SK-N-SH (cell line): ENCODE measurements around the gene CRLF1. TPM values are rescaled to one million over a fixed set of nuclear protein-coding genes. Genes with fewer than 3 reads are reported as not detected.

Source experiments
- CTCF ChIA-PET: fragments of 300-600, 350-600 bp; formaldehyde crosslinking; extraction: SDS; loops from one replicate; lab custom pipeline; 2021; lab: Yijun Ruan, JAX
- POLR2A ChIA-PET: fragments of 350-600 bp; sonication (Branson Sonifier 250); formaldehyde crosslinking; extraction: SDS; loops from one replicate; lab custom pipeline; 2020; ENCODE audit warnings: antibody characterized with exemption, inconsistent platforms; lab: Yijun Ruan, JAX
- DNase-seq: peaks from one replicate; pipeline ENCODE4 v3.0.0; 2012
- H2AFZ ChIP-seq: fragments of 200-600 bp; sonication (generic); 2 replicates; pipeline ENCODE4 v1.8.1; 2016; ENCODE audit warnings: antibody characterized with exemption, mild to moderate bottlenecking, low read depth
- H3F3A ChIP-seq: fragments of 200-600 bp; sonication (generic); replicated peaks from 2 replicates; pipeline ENCODE3; 2016; ENCODE audit warnings: antibody characterized with exemption, mild to moderate bottlenecking; ENCODE audit not compliant: insufficient read depth
- H3K27ac ChIP-seq, 2 experiments: fragments of 200-500 bp in 1 of 2; fragments of 200-600 bp in 1 of 2; sonication (Bioruptor generic) in 1 of 2; sonication (generic), shearing (Covaris generic) in 1 of 2; 2 replicates each; pipeline versions ENCODE4 v1.5.1 to v1.6.1; 2014 to 2016; ENCODE audit warnings: low read depth in 2 of 2, inconsistent platforms in 1 of 2, low read length in 1 of 2, mild to moderate bottlenecking in 1 of 2, mixed read lengths in 1 of 2
- H3K27me3 ChIP-seq: fragments of 200-600 bp; sonication (generic), shearing (Covaris generic); 2 replicates; pipeline ENCODE4 v1.6.1; 2016; ENCODE audit warnings: mixed run types; ENCODE audit not compliant: insufficient read depth
- H3K36me3 ChIP-seq, 2 experiments: fragments of 200-500 bp in 1 of 2; fragments of 200-600 bp in 1 of 2; sonication (Bioruptor generic) in 1 of 2; sonication (generic) in 1 of 2; replicated peaks in 1 of 2; 2 replicates each; pipeline versions ENCODE3 to v1.5.1; 2014 to 2016; ENCODE audit warnings: low read length in 1 of 2, mild to moderate bottlenecking in 1 of 2; ENCODE audit not compliant: insufficient read depth in 2 of 2, control insufficient read depth in 1 of 2
- H3K4me1 ChIP-seq, 2 experiments: fragments of 200-500 bp in 1 of 2; fragments of 200-600 bp in 1 of 2; sonication (Bioruptor generic) in 1 of 2; sonication (generic), shearing (Covaris generic) in 1 of 2; 2 replicates each; pipeline versions ENCODE4 v1.5.1 to v1.6.1; 2014 to 2016; ENCODE audit warnings: low read depth in 1 of 2, low read length in 1 of 2, mixed run types in 1 of 2; ENCODE audit not compliant: insufficient read depth in 2 of 2, control insufficient read depth in 1 of 2
- H3K4me2 ChIP-seq: fragments of 200-600 bp; sonication (generic), shearing (Covaris generic); 2 replicates; pipeline ENCODE4 v1.6.1; 2017; ENCODE audit warnings: mixed run types
- H3K4me3 ChIP-seq, 2 experiments: fragments of 200-500 bp in 1 of 2; fragments of 200-600 bp in 1 of 2; sonication (Bioruptor generic) in 1 of 2; sonication (generic), shearing (Covaris generic) in 1 of 2; 2 replicates each; pipeline versions ENCODE4 v1.5.1 to v1.8.1; 2014 to 2016; ENCODE audit warnings: low read depth in 2 of 2, inconsistent platforms in 1 of 2, low read length in 1 of 2, mild to moderate bottlenecking in 1 of 2, mixed read lengths in 1 of 2, moderate library complexity in 1 of 2
- H3K79me2 ChIP-seq: fragments of 200-600 bp; sonication (generic); 2 replicates; pipeline ENCODE4 v1.8.1; 2017; ENCODE audit warnings: mild to moderate bottlenecking; ENCODE audit not compliant: insufficient read depth
- H3K9ac ChIP-seq: fragments of 200-600 bp; sonication (generic); 2 replicates; pipeline ENCODE4 v1.6.1; 2017; ENCODE audit warnings: mixed run types
- H3K9me2 ChIP-seq: fragments of 200-600 bp; sonication (generic); 2 replicates; pipeline ENCODE4 v1.6.1; 2017; ENCODE audit warnings: mixed run types
- H3K9me3 ChIP-seq: fragments of 200-600 bp; sonication (generic); 2 replicates; pipeline ENCODE4 v1.6.1; 2017; ENCODE audit warnings: mixed run types, mild to moderate bottlenecking, moderate library complexity
- H4K20me1 ChIP-seq: fragments of 200-600 bp; sonication (generic); 2 replicates; pipeline ENCODE4 v1.6.1; 2017; ENCODE audit warnings: mild to moderate bottlenecking, mixed run types; ENCODE audit not compliant: insufficient read depth
- CHD2 ChIP-seq: fragments of 150-350 bp; IDR thresholded peaks from 2 replicates; pipeline ENCODE4 v1.6.1; 2018; ENCODE audit warnings: low read length; ENCODE audit not compliant: partially characterized antibody
- ELF1 ChIP-seq: IDR thresholded peaks from 2 replicates; pipeline ENCODE4 v1.4.0; 2012
- EP300 ChIP-seq, 2 experiments: IDR thresholded peaks; 2 replicates each; pipeline versions ENCODE4 v1.4.0 to v1.6.1; 2012; ENCODE audit warnings: borderline replicate concordance in 1 of 2, low read depth in 1 of 2, low read length in 1 of 2
- EZH2phosphoT487 ChIP-seq: fragments of 200-600 bp; sonication (generic); IDR thresholded peaks from 2 replicates; pipeline ENCODE4 v1.6.1; 2017; ENCODE audit warnings: low read depth, mixed run types, mild to moderate bottlenecking, antibody characterized with exemption, moderate library complexity, borderline replicate concordance
- FOXJ3 ChIP-seq: sonication (generic); formaldehyde crosslinking; IDR thresholded peaks from 2 replicates; pipeline ENCODE4 v1.5.1; 2020; ENCODE audit warnings: mild to moderate bottlenecking, missing genetic modification reagents
- GABPA ChIP-seq: IDR thresholded peaks from 2 replicates; pipeline ENCODE4 v1.4.0; 2012; ENCODE audit warnings: low read depth, mild to moderate bottlenecking
- MEF2A ChIP-seq: IDR thresholded peaks from 2 replicates; pipeline ENCODE4 v1.4.0; 2012; ENCODE audit warnings: low read depth, borderline replicate concordance
- NFIC ChIP-seq: IDR thresholded peaks from 2 replicates; pipeline ENCODE4 v1.4.0; 2012; ENCODE audit warnings: borderline replicate concordance
- NRF1 ChIP-seq: IDR thresholded peaks from 2 replicates; pipeline ENCODE4 v1.6.1; 2012; ENCODE audit warnings: low read depth, mild to moderate bottlenecking, low read length
- RAD21 ChIP-seq: IDR thresholded peaks from 2 replicates; pipeline ENCODE4 v1.6.1; 2012; ENCODE audit warnings: mild to moderate bottlenecking, low read length
- RFX5 ChIP-seq: IDR thresholded peaks from 2 replicates; pipeline ENCODE4 v1.6.1; 2012; ENCODE audit warnings: mild to moderate bottlenecking, improper control_type of control experiment, low read length
- RXRA ChIP-seq: IDR thresholded peaks from 2 replicates; pipeline ENCODE4 v1.4.0; 2012; ENCODE audit warnings: low read depth, mild to moderate bottlenecking, borderline replicate concordance
- TAF1 ChIP-seq: IDR thresholded peaks from 2 replicates; pipeline ENCODE4 v1.6.1; 2012; ENCODE audit warnings: low read depth, mild to moderate bottlenecking, low read length, moderate library complexity, borderline replicate concordance
- WGBS: methylation state at CpG from one replicate; pipeline ENCODE4 v1.1.6; 2017; ENCODE audit warnings: low lambda C conversion rate; 5-methylcytosine and 5-hydroxymethylcytosine counted together
- polyA plus RNA-seq, 3 experiments: library from polyadenylated mRNA; depleted of rRNA; stranded (reverse); fragments of >200 nt; gene quantifications; 2 replicates each; pipeline ENCODE4 v1.2.3, GENCODE V29; 2012
- TF ChIP-seq, protein P1 (sequence below): IDR thresholded peaks from 2 replicates; pipeline ENCODE4 v1.4.0; 2012; ENCODE audit warnings: low read depth, borderline replicate concordance
- TF ChIP-seq, protein P2 (sequence below): IDR thresholded peaks from 2 replicates; pipeline ENCODE4 v1.4.0; 2012; ENCODE audit warnings: low read depth
- TF ChIP-seq, protein P3 (sequence below): fragments of 200-600 bp; sonication (generic); IDR thresholded peaks from 2 replicates; pipeline ENCODE4 v1.6.1; 2017; ENCODE audit warnings: antibody characterized with exemption, mild to moderate bottlenecking, moderate library complexity
- TF ChIP-seq, protein P4 (sequence below): fragments of 150-350 bp; IDR thresholded peaks from 2 replicates; pipeline ENCODE4 v1.6.1; 2016; ENCODE audit warnings: mild to moderate bottlenecking, low read depth, low read length

CRLF1 gene
- polyA plus RNA-seq, 1 of the 3 experiments (the other 2 are of a cell fraction): 0.71 TPM

DNA sequence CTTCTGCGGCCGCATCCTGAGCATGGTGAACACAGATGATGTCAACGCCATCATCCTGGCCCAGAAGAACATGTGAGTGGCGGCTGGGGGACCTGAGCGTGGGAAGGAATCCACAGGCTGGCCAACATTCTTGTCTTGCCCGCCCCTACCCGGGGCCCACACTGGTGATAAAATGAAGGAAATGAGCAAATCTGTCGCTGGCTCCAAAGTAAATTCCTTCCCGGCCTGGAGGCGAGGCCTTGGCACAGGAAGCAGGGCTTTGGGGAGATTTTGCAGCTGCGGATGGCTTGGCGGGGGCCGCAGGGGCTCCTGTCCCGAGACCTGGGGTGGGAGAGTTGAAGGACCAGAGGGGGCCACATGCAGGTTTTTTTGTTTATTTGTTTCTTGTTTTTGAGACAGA lies 44.5 kb downstream of the CRLF1 start:
- Histone ChIP-seq H4K20me1 (no peaks in the 10 kb centered on the region), H2AFZ (no peak overlapping the region), H3K4me3 (no peak overlapping the region), H3K4me2 (no peak overlapping the region), H3K4me1 (peaks cover 0 to 5% of the 10 kb centered on the region in 2 experiments; a peak in 1 of 4 replicates), H3K9me3 (no peaks in the 10 kb centered on the region), H3K9ac (no peak overlapping the region), H3K9me2 (no peaks in the 10 kb centered on the region), H3F3A (no peaks in the 10 kb centered on the region), H3K27me3 (no peaks in the 10 kb centered on the region), H3K27ac (no peak overlapping the region), H3K36me3 (peaks cover 11 to 19% of the 10 kb centered on the region in 2 experiments)
- CTCF ChIA-PET: no interaction called here
- DNase-seq: no peak
- 95% methylated on average over 10 of the region's 14 CpGs for WGBS
- POLR2A ChIA-PET: no interaction called here
- no peak for TF ChIP-seq RXRA
- TF ChIP-seq, protein P1, sequence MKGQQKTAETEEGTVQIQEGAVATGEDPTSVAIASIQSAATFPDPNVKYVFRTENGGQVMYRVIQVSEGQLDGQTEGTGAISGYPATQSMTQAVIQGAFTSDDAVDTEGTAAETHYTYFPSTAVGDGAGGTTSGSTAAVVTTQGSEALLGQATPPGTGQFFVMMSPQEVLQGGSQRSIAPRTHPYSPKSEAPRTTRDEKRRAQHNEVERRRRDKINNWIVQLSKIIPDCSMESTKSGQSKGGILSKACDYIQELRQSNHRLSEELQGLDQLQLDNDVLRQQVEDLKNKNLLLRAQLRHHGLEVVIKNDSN: no peak
- TF ChIP-seq TAF1: no peak
- TF ChIP-seq FOXJ3: no peak
- no peak for TF ChIP-seq MEF2A
- TF ChIP-seq, all 33 proteins: peak for 0
- H3K79me2 ChIP-seq: peaks cover 47% of the 10 kb centered on the region

DNA sequence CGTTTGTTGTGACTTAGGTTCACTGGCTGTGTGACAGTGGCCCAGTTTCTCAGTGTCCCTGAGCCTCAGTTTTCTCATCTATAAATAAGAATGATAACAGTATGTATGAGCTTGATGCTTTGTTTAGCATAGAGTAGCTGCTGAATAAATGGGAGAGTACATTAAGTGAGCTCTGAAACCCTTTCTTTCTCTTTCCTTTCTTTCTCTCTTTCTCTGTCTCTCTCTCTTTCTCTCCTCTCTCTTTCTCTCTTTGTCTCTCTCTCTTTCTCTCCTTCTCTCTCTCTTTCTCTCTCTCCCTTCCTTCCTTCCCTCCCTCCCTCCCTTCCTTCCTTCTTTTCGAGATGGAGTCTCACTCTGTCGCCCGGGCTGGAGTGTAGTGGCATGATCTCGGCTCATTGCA lies 46.9 kb downstream of the CRLF1 start:
- Histone ChIP-seq H2AFZ (no peak overlapping the region), H3K9me2 (no peaks in the 10 kb centered on the region), H4K20me1 (no peaks in the 10 kb centered on the region), H3K36me3 (peaks cover 4 to 14% of the 10 kb centered on the region in 2 experiments), H3K9ac (0 out of 2 replicates have a peak overlapping the region, but pooled peaks have one; percentile 12), H3K4me1 (peaks cover 0 to 5% of the 10 kb centered on the region in 2 experiments; a peak in 1 of 4 replicates), H3K9me3 (no peaks in the 10 kb centered on the region), H3K27me3 (no peaks in the 10 kb centered on the region), H3K27ac (no peak overlapping the region), H3K4me2 (peak overlapping the region; percentile 90; the same call in 1 of the 2 replicates), H3K4me3 (no peak overlapping the region), H3F3A (peaks cover 3% of the 10 kb centered on the region), H3K79me2 (peaks cover 48% of the 10 kb centered on the region)
- TF ChIP-seq ELF1 (no peak), RFX5 (no peak), NRF1 (no peak), NFIC (no peak)
- TF ChIP-seq, protein P2, sequence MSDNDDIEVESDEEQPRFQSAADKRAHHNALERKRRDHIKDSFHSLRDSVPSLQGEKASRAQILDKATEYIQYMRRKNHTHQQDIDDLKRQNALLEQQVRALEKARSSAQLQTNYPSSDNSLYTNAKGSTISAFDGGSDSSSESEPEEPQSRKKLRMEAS: no peak
- POLR2A ChIA-PET: no interaction called here
- CTCF ChIA-PET: interaction anchor here (1.0 to 2.5 kb wide), 2 partner anchors 28 to 98 kb away, joined by 3 to 7 read pairs; partner anchors contain the start of gene REX1BD
- DNase-seq: no peak
- WGBS: 84% methylated on average over 5 of the region's 5 CpGs

DNA sequence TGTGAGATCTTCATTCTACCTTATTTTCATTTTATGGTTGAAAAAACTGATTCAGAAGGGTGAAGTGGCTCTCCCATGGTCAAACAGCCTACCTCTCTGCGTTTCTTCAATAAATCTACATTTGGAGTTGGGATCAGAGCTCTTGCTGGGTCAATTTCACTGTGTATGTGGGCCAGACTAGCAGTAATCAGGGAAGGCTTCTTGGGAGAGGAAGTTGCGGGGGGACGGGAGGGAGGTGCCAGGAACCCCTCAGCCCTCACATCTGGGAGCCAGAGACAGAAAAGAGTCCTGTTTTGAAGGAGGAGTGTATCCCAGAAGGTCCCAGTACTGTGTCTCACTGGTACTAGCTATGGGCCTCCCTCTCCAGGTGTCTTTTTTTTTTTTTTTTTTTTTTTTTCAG lies 48.0 kb downstream of the CRLF1 start:
- Histone ChIP-seq H3F3A (peaks cover 3% of the 10 kb centered on the region), H3K9ac (peak overlapping the region; percentile 75), H2AFZ (no peak overlapping the region), H3K4me1 (peaks cover 0 to 5% of the 10 kb centered on the region in 2 experiments; a peak in 1 of 4 replicates), H4K20me1 (no peaks in the 10 kb centered on the region), H3K79me2 (peaks cover 48% of the 10 kb centered on the region), H3K4me2 (peak overlapping the region; percentile 90), H3K27me3 (no peaks in the 10 kb centered on the region), H3K9me2 (no peaks in the 10 kb centered on the region), H3K4me3 (peak overlapping the region; percentile 78 to 85), H3K27ac (peak overlapping the region; percentile 46 to 60; a peak in 1 of 4 replicates), H3K36me3 (peaks cover 4 to 11% of the 10 kb centered on the region in 2 experiments), H3K9me3 (no peaks in the 10 kb centered on the region)
- no peak for DNase-seq
- POLR2A ChIA-PET: interaction anchor here (0.6 to 2.5 kb wide), 5 partner anchors 13 to 292 kb away, joined by 3 to 14 read pairs (median 3); partner anchors contain the start of gene UBA52
- WGBS: 37% methylated on average over 3 of the region's 3 CpGs
- CTCF ChIA-PET: interaction anchor here (0.8 to 2.5 kb wide), 11 partner anchors 11 to 336 kb away, joined by 3 to 8 read pairs (median 5); partner anchors contain the start of genes REX1BD and UBA52
- TF ChIP-seq CHD2 (no peak), RFX5 (no peak), ELF1 (no peak), RAD21 (no peak), EP300 (IDR thresholded peaks at IDR 0.05; ENCODE audit: borderline replicate concordance in 1 of 2, low read depth in 1 of 2, low read length in 1 of 2) (no peak), GABPA (no peak), EZH2phosphoT487 (no peak), MEF2A (no peak)
- TF ChIP-seq, protein P3, sequence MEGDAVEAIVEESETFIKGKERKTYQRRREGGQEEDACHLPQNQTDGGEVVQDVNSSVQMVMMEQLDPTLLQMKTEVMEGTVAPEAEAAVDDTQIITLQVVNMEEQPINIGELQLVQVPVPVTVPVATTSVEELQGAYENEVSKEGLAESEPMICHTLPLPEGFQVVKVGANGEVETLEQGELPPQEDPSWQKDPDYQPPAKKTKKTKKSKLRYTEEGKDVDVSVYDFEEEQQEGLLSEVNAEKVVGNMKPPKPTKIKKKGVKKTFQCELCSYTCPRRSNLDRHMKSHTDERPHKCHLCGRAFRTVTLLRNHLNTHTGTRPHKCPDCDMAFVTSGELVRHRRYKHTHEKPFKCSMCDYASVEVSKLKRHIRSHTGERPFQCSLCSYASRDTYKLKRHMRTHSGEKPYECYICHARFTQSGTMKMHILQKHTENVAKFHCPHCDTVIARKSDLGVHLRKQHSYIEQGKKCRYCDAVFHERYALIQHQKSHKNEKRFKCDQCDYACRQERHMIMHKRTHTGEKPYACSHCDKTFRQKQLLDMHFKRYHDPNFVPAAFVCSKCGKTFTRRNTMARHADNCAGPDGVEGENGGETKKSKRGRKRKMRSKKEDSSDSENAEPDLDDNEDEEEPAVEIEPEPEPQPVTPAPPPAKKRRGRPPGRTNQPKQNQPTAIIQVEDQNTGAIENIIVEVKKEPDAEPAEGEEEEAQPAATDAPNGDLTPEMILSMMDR: no peak
- TF ChIP-seq, protein P4, sequence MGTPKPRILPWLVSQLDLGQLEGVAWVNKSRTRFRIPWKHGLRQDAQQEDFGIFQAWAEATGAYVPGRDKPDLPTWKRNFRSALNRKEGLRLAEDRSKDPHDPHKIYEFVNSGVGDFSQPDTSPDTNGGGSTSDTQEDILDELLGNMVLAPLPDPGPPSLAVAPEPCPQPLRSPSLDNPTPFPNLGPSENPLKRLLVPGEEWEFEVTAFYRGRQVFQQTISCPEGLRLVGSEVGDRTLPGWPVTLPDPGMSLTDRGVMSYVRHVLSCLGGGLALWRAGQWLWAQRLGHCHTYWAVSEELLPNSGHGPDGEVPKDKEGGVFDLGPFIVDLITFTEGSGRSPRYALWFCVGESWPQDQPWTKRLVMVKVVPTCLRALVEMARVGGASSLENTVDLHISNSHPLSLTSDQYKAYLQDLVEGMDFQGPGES: no peak
